Heart right ventricle (tissue), 16 donors: Measurements from ENCODE around the gene ZNF69. TPM values are rescaled to one million over a fixed set of nuclear protein-coding genes. Genes with fewer than 3 reads are reported as not detected.
A peak's percentile ranks its signal among the peaks of the same experiment; 100 is the strongest.
"Not testable (repeated sequence)": the region's sequence is repeated elsewhere in the genome, so short reads cannot be mapped to it uniquely, and the experiment has no call there.

Experiments
- ATAC-seq, 8 donors: fragments of 200-7000 bp; cut with Tn5 transposase; one replicate each; pipeline ENCODE4 v1.9.1; 2020; ENCODE audit warnings: mild to moderate bottlenecking in 8 of 8, moderate library complexity in 8 of 8, moderate number of reproducible peaks in 1 of 8
- DNase-seq, 2 donors: peaks; one replicate each; pipeline ENCODE4 v3.0.0-alpha.2; 2020
- H3K27ac ChIP-seq, 10 donors: fragments of 200-600 bp; sonication (generic) in 2 of 10; one replicate each; pipeline versions ENCODE4 v1.5.0 to v1.8.0; 2020 to 2022; ENCODE audit warnings: mild to moderate bottlenecking in 3 of 10
- H3K27me3 ChIP-seq, 7 donors: fragments of 200-600 bp; one replicate each; pipeline ENCODE4 v1.8.0; 2021 to 2022; ENCODE audit warnings: mild to moderate bottlenecking in 2 of 7
- H3K36me3 ChIP-seq, 9 donors: fragments of 200-600 bp; sonication (generic) in 1 of 9; one replicate each; pipeline versions ENCODE4 v1.5.0 to v1.8.0; 2020 to 2022; ENCODE audit warnings: mild to moderate bottlenecking in 2 of 9
- H3K4me1 ChIP-seq, 9 donors: fragments of 200-600 bp; sonication (generic) in 1 of 9; one replicate each; pipeline versions ENCODE4 v1.5.0 to v1.8.0; 2020 to 2022; ENCODE audit warnings: mild to moderate bottlenecking in 4 of 9
- H3K4me3 ChIP-seq, 10 donors: fragments of 200-600 bp; sonication (generic) in 2 of 10; one replicate each; pipeline versions ENCODE4 v1.5.0 to v1.8.0; 2020 to 2022; ENCODE audit warnings: mild to moderate bottlenecking in 7 of 10, moderate library complexity in 2 of 10
- H3K9me3 ChIP-seq, 11 donors: fragments of 200-600 bp in 10 of 11; sonication (generic) in 2 of 11; one replicate each; pipeline versions ENCODE4 v1.5.0 to v1.8.0; 2013 to 2022; ENCODE audit warnings: mild to moderate bottlenecking in 2 of 11, control low read depth in 1 of 11, moderate library complexity in 1 of 11
- CTCF ChIP-seq, 9 donors: fragments of 200-600 bp; sonication (generic) in 2 of 9; IDR thresholded peaks; one replicate each; pipeline versions ENCODE4 v1.5.0 to v1.8.0; 2021 to 2022; ENCODE audit warnings: antibody characterized with exemption in 9 of 9, mild to moderate bottlenecking in 5 of 9, moderate library complexity in 1 of 9
- WGBS, 2 donors: extraction: QIAGEN DNeasy Blood & Tissue Kit; methylation state at CpG; one replicate each; pipeline ENCODE4 v1.1.7; 2013; ENCODE audit warnings: inconsistent platforms in 1 of 2; 5-methylcytosine and 5-hydroxymethylcytosine counted together
- intact Hi-C, 10 donors: fragments of 100-400 bp; cut with DNase I; formaldehyde crosslinking; loops; one replicate each; pipeline versions ENCODE4 v1.11.1 to v1.14.2; 2022
- long read RNA-seq, 3 donors: library from polyadenylated mRNA; unstranded; transcript quantifications; one replicate each; pipeline ENCODE4 v2.0.0, GENCODE V29; 2020 to 2021
- polyA plus RNA-seq, 2 donors: library from polyadenylated mRNA; stranded (reverse); fragments of 200-250 nt; gene quantifications; one replicate each; pipeline ENCODE4 v1.2.3, GENCODE V29; 2013
- total RNA-seq, 10 donors: library from RNA; stranded (reverse); fragmentation: NEBNext Ultra II Directional in 3 of 10; extraction: Animal tissue kit (Norgen Biotek cat#: 25700) in 3 of 10; gene quantifications; one replicate each; pipeline versions ENCODE4 v1.2.1 to v1.2.4, GENCODE V29; 2021 to 2023
- donor health status: Arrhythmogenic right ventricular cardiomyopathy.
- donor health status: ischemic (EF 13 %, LVEDD 7.1; RV severe dilation, severe dysfunction).
- donor health status: healthy with polysubstance abuse.
- donor health status: DM: no; HTN: yes; CAD: no.
- donor health status: DM: no; HTN: no; CAD: no.
- donor health status: ischemic (EF 25% LVEDD 6.9; RV normal size, moderate dysfunction).
- donor health status: ischemic (EF 25% LVEDD 5.7; RV mildly dilated, moderate dysfunction).
- donor health status: healthy.
- donor health status: DM: yes; HTN: yes; CAD: no.
- donor health status: Ischemic cardiomyopathy.
- donor health status: ischemic (EF 35%, LVEDD 5.7; RV mildly dilated, moderate dysfunction).
- donor health status: nonischemic (EF 11% LVEDD 7.7; RV severe dilation, severe dysfunction).
- donor health status: DM: yes; HTN: yes; CAD: no.
- donor health status: PGD.
- donor health status: ischemic (EF 29% LVEDD 5.4; RV normal size, mild dysfunction).
- donor health status: nonischemic (EF 23%, LVEDD 6.1; RV moderate dilation, normal function).

ZNF69 gene
- 1 to 10 TPM; 1.6 to 5.1 (median 4.3) TPM for total RNA-seq
- 1 to 10 TPM; 2.1 to 6.5 TPM for polyA plus RNA-seq
- long read RNA-seq, donor 1, partial matches to known transcripts: 0 of 4 reads
- long read RNA-seq, donor 1, other reads (novel, unspliced or antisense): 3 of 4 reads
- long read RNA-seq, donor 2, partial matches to known transcripts: 0 of 8 reads
- long read RNA-seq, donor 2, other reads (novel, unspliced or antisense): 3 of 8 reads
- long read RNA-seq, donor 3, partial matches to known transcripts: 0 of 3 reads
- long read RNA-seq, donor 3, other reads (novel, unspliced or antisense): 2 of 3 reads

GRCh38 chr19:11887611-11888531, at the start of gene ZNF69:
Gene ZNF69, plus strand, starts transcription at chr19:11887782. Its CDS starts 142 bp downstream, at chr19:11887924.
- intact Hi-C loops: loop anchor here in 3 of 10 donors (5.0 to 10.0 kb wide), 3 partner anchors 34 to 257 kb away; partner anchors contain the start of genes ZNF20 (in 1 of the 3) and ZNF491 (in 1 of the 3)
- peak in 4 of 9 donors; percentile 14 to 51 (median 40) for TF ChIP-seq CTCF (IDR thresholded peaks at IDR 0.05)
- 1% methylated on average over 56 of the region's 56 CpGs for WGBS, 2 donors
- no peaks in the 10 kb centered on the region for H3K36me3 ChIP-seq
- H3K9me3 ChIP-seq: no peaks in the 10 kb centered on the region
- H3K27me3 ChIP-seq: no peaks in the 10 kb centered on the region
- peak within 1 kb of the TSS in 9 of 10 donors; percentile 74 to 90 (median 83) for H3K27ac ChIP-seq
- peak within 1 kb of the TSS; percentile 56 to 83 (median 80) for H3K4me3 ChIP-seq
- ATAC-seq (peak; percentile 95 to 100 (median 99)), DNase-seq (peak; percentile 90 to 91)
- H3K4me1 ChIP-seq: peaks cover 3 to 18% (median 12%) of the 10 kb centered on the region in 9 donors

GRCh38 chr19:11843722-11844121, 43.9 kb upstream of the ZNF69 start:
- H3K27me3 ChIP-seq: no peaks in the 10 kb centered on the region
- intact Hi-C loops: no loop called here
- 58 to 65% methylated on average over 2 of the region's 2 CpGs for WGBS, 2 donors
- H3K36me3 ChIP-seq: no peaks in the 10 kb centered on the region
- no peak for DNase-seq
- no peak for ATAC-seq
- no peak overlapping the region for H3K4me3 ChIP-seq
- peaks cover 0 to 8% (median 6%) of the 10 kb centered on the region in 9 donors for H3K4me1 ChIP-seq
- peaks cover 0 to 8% (median 0%) of the 10 kb centered on the region in 11 donors for H3K9me3 ChIP-seq
- H3K27ac ChIP-seq: no peak overlapping the region
- TF ChIP-seq CTCF (IDR thresholded peaks at IDR 0.05): no peak

- H3K36me3 ChIP-seq, intact Hi-C loops, H3K4me3 ChIP-seq, DNase-seq, H3K9me3 ChIP-seq, H3K27me3 ChIP-seq, H3K27ac ChIP-seq, ATAC-seq: not testable (repeated sequence)
- 40 to 52% methylated on average over 6 of the region's 6 CpGs for WGBS, 2 donors
- H3K4me1 ChIP-seq: peaks cover 0 to 22% (median 15%) of the 10 kb centered on the region in 9 donors
Observed at GRCh38 chr19:11847615-11848014, 40.0 kb upstream of the ZNF69 start.

GRCh38 chr19:11848200-11848593, 39.4 kb upstream of the ZNF69 start:
- peak overlapping the region in 8 of 10 donors; percentile 32 to 74 (median 60) for H3K27ac ChIP-seq
- no peak for TF ChIP-seq CTCF (IDR thresholded peaks at IDR 0.05)
- 20 to 21% methylated on average over 11 of the region's 11 CpGs for WGBS, 2 donors
- H3K27me3 ChIP-seq: no peaks in the 10 kb centered on the region
- H3K9me3 ChIP-seq: peaks cover 0 to 7% (median 0%) of the 10 kb centered on the region in 11 donors
- intact Hi-C loops: no loop called here
- peak in 1 of 8 donors; percentile 42 for ATAC-seq
- H3K36me3 ChIP-seq: peaks cover 0 to 6% (median 0%) of the 10 kb centered on the region in 9 donors
- peak in 1 of 2 donors; percentile 10 for DNase-seq
- H3K4me3 ChIP-seq: peak overlapping the region; percentile 47 to 94 (median 71)
- H3K4me1 ChIP-seq: peaks cover 0 to 22% (median 15%) of the 10 kb centered on the region in 9 donors
